HG02870 (cell line): ENCODE data around the gene PGAM2.
A peak's percentile ranks its signal among the peaks of the same experiment; 100 is the strongest.
"Not testable (repeated sequence)": the region's sequence is repeated elsewhere in the genome, so short reads cannot be mapped to it uniquely, and the experiment has no call there.

Experiments used
- ATAC-seq: cut with Tn5 transposase; IDR thresholded peaks from one replicate; pipeline ENCODE4 v1.9.1; 2021; ENCODE audit warnings: mild to moderate bottlenecking, moderate library complexity; ENCODE audit not compliant: unreplicated experiment

The PGAM2 gene

DNA sequence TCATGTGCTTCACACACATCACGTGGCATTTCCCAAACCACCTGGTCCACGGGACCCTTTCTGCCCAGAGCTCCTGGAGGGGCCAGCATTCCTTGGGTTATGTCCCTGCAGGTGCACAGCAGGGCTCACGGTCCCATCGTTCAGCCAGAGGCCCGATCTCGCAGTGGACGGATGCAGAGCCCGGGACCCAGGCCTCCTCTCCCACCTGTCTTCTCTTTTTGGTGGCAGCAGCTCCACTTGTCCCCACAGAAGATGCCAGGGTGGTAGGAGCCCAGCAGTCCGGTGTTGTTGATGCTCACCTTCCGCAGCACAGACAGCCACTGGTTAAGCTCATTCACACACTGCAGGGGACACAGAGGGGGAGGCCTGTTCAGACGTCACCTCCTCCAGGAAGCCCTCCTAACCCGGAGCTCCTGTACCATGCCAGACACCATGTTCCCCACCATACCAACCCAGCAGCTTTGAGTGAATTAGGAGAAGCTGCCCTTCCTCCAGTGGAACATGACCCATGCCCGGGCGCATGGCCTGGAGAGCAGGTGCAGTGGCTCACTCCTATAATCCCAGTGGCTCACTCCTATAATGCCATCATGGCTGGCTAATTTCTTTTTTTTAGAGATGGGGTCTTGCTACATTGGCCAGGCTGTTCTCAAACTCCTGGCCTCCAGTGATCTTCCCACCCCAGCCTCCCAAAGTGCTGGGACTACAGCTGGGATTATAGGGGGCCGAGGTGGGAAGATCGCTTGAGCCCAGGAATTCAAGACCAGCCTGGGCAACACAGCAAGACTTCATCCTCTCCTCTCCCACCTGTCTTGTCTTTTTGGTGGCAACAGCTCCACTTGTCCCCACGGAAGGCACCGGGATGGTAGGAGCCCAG lies 31.2 kb downstream of the PGAM2 start:
- ATAC-seq = not testable (repeated sequence)

DNA sequence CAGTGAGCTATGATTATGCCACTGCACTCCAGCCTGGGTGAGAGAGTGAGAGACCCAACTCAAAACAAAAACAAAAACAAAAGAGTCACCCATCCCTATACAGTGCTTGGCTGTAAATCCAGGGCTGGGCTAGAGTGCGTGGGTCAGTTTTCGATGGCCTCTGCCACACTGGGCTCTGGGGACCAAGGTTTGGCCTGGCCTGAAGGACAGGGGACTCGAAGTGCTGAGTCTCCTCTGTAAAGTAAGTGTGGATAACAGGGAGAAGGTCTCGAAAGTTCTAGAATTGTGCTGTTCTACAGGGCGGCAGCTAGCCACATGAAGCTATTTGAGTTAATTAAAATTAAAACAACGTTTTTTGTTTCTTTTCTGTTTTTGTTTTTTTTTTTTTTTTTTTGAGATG lies 33.3 kb downstream of the PGAM2 start:
- not testable (repeated sequence) for ATAC-seq

DNA sequence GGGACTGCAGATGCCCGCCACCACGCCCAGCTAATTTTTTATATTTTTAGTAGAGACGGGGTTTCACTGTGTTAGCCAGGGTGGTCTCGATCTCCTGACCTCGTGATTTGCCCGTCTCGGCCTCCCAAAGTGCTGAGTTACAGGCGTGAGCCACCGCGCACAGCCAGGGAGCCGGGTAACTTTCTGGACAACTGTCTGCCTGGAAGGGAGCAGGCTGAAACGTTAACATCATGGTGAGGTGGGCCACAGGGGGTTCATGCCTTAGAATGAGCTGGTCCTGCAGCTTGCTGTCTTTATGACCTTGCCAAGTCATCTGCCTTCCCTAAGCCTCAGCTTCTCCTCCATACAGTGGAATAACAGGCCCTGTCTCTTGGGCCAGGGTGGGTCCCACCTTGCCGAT lies 34.0 kb downstream of the PGAM2 start:
- ATAC-seq = not testable (repeated sequence)

DNA sequence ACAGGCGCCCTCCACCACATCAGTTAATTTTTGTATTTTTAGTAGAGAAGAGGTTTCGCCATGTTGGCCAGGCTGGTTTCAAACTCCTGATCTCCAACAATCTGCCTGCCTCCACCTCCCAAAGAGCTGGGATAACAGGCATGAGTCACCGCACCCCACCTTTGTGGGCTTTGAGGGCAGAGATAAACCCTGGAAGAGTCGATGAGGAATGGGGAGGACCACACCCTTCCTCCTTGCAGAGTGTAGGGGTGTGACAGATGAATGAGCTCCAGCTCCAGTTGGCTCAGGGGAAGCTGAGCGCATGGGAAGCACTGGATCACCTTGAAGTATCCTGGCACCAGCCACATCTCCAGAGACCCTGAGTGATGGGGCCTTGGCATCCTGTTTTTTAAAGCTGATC lies 35.3 kb downstream of the PGAM2 start:
- not testable (repeated sequence) for ATAC-seq

DNA sequence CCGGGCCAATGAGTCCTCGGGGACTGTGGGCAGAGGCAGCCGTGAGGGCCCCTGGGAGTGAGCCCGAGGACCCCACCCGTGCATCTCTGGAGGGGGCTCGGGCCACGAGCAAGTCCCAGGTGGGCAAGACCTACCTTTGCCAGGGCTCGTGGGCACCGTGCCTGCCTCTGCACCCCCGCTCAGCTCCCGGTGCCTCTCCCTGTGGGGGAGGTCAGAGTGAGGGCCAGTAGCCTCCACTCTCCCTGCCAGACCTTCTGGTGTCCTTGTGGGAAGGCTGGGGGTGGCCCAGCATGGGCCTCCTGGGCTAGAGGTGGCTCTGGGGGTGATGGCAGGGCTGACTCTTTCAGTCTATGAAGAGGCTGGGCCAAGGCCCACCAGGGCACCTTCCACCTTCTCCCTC lies 35.9 kb downstream of the PGAM2 start:
- not testable (repeated sequence) for ATAC-seq

DNA sequence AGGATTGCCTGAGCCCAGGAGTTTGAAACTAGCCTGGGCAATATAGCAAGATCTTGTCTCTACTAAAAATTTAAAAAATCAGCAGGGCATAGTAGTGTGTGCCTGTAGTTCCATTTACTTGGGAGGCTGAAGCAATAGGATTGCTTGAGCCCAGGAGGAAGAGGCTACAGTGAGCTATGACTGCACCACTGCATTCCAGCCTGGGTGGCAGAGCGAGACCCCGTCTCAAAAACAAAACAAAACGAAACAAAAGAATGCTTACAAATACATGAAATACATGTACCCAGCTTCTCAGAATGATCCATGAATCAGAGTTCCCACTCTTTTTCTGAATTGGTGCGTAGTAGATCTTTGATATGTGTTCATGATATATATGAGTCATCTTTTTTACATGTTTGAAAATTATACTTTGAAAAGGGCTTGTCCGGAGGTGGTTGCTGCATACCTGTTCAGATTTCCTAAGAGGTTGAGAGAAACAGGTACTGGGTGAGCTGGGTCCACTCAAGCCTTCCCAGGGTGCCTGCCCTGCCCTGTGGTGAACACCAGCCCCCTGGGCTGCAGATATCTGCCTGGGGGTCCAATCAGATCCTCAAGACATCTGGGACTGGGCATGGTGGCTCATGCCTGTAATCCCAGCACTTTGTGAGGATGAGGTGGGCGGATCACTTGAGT lies 42.4 kb downstream of the PGAM2 start:
- ATAC-seq = not testable (repeated sequence)

DNA sequence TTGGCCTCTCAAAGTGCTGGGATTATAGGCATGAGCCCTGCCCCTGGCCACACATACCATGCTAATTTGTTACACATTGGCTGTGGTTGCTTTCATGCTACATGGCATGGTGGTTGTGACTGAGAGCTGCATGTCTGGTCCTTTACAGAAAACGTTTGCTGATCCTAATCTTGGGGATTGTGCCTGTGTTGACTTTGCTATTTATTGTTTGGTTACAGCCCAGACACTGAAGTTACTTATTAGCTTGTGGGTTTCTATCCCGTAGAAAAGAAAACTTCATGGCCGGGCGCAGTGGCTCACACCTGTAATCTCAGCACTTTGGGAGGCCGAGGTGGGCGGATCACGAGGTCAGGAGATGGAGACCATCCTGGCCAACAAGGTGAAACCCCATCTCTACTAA lies 43.3 kb downstream of the PGAM2 start:
- ATAC-seq = not testable (repeated sequence)

DNA sequence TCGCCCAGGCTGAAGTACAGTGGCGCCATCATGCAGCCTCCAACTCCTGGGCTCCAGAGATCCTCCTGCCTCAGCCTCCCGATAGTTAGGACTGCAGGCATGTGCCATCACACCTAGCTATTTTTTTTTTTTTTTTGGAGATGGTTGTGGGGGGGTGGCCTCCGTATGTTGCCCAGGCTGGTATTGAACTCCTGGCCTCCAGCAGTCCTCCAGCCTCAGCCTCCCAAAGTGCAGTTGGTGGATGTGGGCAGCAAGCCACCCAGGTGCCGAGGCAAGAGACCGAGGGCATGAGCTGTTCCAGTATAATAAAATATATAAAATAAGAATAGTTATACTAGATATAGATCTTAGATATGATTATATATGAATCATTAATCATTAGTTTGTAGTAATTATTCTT lies 45.5 kb downstream of the PGAM2 start:
- ATAC-seq = not testable (repeated sequence)

DNA sequence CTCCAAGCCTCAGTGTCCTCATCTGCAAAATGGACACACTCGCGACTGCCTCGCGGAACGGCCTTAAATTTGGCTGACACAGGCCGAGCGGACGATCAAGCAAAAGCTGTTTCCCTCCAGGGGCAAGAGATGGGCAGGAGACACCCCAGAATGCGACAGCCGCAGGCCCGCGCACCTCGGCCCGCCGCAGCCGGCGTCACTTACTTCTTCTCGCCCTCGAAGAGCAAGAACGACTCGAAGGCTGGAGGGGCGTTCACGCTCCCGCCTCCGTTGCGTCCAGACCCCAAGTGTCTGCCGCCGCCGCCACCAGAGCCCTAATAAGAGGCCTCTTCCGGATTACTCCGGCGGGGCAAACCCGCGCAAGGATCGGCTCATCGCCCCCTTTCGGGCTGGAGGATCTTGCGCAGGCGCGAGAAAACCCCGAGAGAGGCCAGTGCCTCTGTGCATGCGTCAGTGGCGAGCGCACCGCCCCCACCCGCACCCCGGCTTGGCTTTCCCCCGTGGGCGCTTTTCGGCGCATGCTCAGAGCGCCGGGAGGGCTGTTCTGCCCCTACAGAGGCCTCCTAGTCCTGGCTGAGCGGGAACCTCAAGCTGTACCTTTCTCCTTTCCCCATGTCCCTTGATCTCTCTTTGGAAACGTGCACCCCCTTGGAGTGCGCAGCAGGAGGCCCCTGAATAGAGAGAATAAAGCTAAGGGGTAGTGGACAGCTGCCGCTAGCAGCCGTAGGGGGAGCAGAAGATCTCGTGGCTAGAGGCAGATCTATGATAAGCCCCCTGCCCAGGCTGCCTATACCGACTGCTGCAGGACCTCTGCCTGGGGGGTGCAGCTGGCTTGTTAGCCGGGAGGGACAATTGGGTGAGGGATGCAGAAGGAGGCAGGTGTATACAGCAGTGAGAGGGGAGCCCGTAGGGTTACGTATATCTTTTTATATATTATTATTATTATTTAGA lies 46.2 kb downstream of the PGAM2 start:
- peak; percentile 95 for ATAC-seq

DNA sequence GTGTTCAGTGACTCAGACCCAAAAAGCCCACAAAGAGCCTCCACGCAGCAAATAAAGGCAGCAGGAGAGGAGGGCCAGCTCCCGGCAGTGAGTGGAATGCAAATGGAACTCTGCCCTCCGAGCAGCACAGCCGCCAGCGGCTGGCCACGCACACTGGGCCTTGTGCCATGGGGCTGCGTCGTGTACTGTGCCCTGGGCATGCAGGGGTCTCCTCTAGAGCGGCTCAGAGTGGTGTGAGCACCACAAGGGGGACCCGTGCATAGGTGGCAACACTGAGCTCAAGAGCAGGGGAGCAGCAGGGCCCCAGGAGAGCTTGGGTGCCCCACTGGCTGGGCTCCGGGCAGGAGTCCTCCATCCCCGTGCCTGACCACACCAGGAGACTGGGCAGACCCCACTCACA lies 50.3 kb downstream of the PGAM2 start:
- ATAC-seq = not testable (repeated sequence)
